Islet of Langerhans (tissue), 1 donor: ENCODE results near the gene PRLHR.

Experiments used
- FAIRE-seq: peaks from one replicate; lab custom pipeline; 2011; peaks lifted over from hg19 to GRCh38; lab: Jason Lieb, UNC

The PRLHR gene

DNA sequence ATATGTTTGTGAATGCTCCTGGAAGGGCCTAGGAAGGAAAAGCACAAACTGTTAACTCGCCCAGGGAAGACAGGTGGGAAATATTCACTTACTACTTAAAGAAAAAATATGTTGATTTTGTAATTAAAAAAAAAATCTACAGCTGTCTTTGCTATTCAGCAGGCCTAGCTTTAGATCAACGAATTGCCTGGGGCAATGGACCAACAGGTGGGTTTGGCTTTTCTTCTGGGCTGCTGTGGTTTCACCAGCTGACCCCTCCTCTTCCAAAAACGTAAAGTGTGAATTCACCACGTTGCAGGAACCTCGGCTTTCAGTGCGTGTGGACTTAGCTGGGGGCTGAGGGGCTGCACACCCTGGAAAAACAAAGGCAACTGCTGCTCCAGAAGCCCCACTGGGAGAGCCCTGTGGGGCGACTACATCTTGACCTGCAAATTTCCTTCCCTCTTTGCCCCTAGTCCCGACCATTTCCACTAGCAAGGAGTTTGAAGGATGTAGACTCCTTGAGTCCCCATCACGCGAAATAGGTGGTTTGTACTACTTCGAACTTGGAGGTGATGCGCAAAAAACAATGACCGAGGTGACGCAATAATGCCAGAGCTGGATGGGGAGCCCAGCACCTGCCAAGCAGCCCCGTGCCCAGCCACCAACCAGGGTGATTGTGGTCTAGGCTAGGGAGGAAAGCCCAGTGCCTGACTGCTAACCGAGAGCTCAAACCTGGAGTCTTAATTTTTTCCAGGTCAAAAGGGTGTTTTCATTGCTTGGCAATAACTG is 7.4 kb downstream of the PRLHR start:
- no peak for FAIRE-seq

DNA sequence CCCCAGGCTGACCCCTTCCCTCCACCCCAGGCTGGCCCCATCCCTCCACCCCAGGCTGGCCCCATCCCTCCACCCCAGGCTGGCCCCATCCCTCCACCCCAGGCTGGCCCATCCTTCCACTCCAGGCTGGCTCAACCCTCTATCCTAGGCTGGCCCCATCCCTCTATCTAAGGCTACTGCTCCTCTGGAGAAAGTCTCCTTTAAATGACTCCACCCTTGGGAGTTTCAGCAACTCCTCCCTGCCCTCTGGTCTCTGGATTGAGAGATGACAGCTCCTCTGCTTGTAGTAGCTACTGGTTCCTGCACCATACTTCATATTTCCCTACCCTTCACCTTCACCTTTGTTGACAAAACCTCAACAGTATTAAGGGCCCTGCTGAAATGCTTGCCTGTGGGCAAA is 8.5 kb downstream of the PRLHR start:
- FAIRE-seq: no peak

GRCh38 chr10:118585794-118586193 is 9.7 kb downstream of the PRLHR start:
- FAIRE-seq: no peak

GRCh38 chr10:118585234-118585633 is 10.2 kb downstream of the PRLHR start:
- no peak for FAIRE-seq

- no peak for FAIRE-seq
These were observed 11.1 kb downstream of the PRLHR start for GRCh38 chr10:118584181-118584954.

DNA sequence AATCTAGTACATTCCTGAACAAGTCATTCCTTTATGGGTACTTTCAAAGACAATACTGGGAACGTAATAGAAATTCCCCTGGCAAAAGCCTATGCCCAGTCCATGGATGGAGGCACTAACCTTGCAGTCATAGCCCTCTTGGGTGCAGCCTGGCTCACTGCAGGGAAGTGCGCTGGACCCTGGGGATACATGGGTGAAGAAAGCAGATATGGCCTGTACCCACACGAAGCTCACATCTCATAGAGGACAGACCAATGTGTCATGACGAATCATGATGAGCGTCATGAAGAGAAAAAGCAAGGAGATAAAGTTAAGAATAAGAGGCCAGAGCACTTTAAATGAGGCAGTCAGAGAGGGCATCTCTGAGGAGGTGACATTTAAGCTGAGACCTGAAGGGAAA is 11.8 kb downstream of the PRLHR start:
- no peak for FAIRE-seq

DNA sequence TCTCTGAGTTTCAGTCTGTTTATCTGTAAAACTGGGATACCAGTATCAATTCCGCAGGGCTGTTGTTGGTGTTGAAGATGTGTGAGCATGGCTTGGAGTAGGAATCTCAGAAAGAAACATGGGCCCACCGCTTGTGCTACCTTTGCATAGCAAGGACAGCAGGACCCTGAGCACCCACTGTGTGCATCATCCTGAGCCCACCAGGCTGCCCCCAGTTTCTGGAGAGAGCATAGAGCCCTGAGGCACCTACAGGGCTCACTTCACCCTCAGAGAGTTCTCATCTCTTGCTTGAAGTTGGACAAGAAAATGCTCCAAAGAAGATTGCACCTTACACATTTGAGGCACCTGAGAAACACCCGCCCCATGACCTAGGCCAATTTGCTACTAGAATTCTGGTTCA is 12.9 kb downstream of the PRLHR start:
- FAIRE-seq: no peak

DNA sequence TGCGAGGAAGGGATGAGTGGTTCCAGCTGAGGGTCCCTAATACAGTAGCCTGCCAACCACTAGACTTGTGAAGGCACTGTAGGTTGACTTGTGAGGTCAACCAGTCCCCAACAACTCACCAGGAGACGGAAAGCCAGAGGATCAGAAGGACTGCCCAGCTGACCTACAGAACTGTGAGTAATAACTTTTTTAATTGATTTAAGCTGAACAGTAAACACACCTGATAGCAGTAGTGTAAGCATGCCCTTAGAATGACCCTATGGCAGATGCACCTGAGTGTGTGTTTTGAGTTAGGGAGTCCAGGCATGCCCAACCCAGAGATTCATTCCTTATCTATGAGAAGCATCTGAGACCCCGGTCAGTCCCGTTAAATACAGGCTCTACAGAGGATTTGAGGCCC is 14.1 kb downstream of the PRLHR start:
- no peak for FAIRE-seq

DNA sequence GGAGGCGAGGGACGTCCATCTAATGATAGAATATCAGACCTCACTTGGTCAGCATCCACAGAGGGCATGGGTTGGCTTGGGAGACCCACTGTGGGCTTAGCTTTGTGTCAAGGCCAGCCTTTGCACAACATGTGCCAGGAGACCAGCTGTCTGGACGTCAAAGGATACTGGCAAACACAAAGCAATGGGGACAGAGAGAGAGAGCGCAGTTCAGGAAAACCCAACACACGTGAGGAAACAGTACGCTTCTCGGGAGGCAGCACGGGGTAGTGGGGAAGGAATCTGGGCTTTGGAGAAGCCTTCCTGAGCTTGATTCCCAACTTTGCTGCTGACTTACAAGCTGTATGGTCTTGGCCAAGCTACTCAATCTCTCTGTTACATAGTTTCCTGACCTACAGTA is 14.7 kb downstream of the PRLHR start:
- no peak for FAIRE-seq

- FAIRE-seq: no peak
These were observed 21.9 kb downstream of the PRLHR start for GRCh38 chr10:118573512-118573911.

DNA sequence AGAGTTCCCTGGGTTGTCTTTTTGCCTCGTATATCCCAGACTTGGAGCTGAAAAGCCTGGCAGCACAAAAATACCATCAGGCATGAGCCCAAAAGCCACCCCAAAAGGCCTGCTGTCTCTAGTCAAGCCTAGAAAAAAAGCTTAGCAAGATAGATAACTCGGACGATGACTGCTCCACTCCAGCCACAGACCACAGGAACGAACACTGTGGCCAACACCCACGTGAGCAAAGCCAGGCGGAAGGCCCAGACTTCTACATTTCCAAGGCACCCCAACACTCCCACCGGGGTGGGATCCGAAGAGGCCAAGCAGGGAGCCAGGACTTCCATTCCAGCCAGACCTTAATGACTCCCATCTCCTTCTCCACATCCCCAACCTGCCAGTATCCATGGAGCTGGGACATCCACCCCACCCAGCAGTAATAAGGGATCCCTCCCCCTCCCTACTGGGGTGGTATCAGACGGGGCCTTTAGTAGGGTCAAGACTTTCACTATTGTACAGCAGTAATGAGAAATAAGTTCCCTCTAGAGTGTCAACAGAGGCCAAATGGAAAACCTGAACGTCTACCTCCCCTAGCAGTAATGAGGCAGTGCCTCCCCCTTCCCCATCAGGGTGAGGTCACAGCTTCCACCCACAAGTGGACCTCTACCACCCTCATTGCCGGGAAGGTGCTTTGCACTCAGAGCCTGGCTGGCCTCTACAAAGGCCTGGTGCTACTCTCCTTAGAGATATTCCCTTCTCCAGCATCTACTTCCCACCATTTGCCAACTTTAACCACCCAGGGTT is 23.0 kb downstream of the PRLHR start:
- no peak for FAIRE-seq

- no peak for FAIRE-seq
These were observed 24.3 kb downstream of the PRLHR start for GRCh38 chr10:118571123-118571522.

DNA sequence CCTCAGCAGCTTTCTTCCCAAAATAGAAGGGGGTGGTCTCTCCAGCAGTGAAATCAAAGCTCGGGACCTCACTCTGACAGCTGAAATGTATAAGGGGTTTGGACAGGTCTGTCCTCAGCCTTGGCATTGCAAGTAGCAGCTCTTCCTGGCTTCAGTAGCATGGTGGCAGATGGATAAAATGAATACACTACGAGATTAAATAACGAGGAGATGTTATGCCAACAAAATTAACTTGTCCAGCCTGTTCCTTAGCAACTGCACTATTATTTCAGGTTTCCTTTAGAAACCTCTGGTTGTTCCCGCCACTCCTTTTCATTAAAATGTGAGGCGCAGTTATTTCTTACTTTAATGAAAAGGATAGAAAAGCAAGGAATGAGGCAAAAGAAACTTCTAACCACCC is 24.9 kb downstream of the PRLHR start:
- FAIRE-seq: peak; percentile 70

DNA sequence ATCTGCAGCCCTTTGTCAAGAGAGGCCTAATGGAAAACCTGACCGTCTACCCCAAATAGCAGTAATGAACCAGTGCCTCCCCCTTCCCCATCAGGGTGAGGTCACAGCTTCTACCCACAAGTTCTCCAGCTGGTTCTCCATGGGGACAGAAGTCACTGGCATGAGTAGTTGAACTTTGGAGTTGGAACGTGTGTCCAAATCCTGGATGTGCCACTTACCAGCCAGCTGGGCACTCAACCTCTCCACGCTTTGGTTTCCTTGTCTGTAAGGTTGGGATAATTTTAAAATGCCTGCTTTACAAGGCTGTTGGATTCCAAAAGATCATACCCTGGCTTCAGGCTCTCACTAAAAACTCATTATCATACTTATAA is 25.6 kb downstream of the PRLHR start:
- FAIRE-seq: no peak

GRCh38 chr10:118569241-118569881 is 26.1 kb downstream of the PRLHR start:
- no peak for FAIRE-seq

- FAIRE-seq: peak; percentile 98
These were observed 27.1 kb downstream of the PRLHR start for GRCh38 chr10:118568327-118568848.

DNA sequence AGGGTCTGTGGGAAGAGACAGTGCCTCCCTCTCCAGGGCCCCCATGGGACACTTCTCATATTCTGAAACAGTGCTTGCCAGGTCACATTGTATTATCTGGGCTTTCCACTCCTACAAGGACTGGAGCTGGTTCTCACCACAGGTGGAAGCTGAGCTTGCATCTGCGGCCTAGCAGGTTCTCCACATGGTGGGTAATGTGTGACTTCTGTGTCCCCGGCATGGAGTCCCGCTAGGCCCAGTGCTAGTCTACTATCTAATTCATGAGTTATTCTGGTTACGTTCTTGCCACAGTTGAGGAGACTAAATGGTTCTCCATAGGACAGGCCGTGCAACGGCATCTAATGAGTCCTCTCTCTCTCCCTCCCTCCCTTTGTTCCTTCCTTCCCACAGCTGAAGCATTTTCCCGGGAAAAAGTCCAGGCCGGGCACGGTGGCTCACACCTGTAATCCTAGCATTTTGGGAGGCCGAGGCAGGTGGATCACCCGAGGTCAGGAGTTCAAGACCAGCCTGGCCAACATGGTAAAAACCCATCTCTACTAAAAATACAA is 27.7 kb downstream of the PRLHR start:
- no peak for FAIRE-seq

GRCh38 chr10:118566911-118567310 is 28.5 kb downstream of the PRLHR start:
- no peak for FAIRE-seq

- no peak for FAIRE-seq
These were observed 30.0 kb downstream of the PRLHR start for GRCh38 chr10:118565301-118566075.

GRCh38 chr10:118564652-118565051 is 30.8 kb downstream of the PRLHR start:
- no peak for FAIRE-seq

- no peak for FAIRE-seq
These were observed 31.3 kb downstream of the PRLHR start for GRCh38 chr10:118564114-118564513.
